HAP-1 (cell line): ENCODE data around the gene NIFK.
"Not testable (repeated sequence)": the region's sequence is repeated elsewhere in the genome, so short reads cannot be mapped to it uniquely, and the experiment has no call there.

ENCODE experiments used
- DNase-seq, 2 experiments: peaks; one replicate each; pipeline ENCODE4 v3.0.0-alpha.2; 2016 to 2020; ENCODE audit warnings: low spot score in 2 of 2
- H3K27me3 ChIP-seq: fragments of 250-450 bp; sonication (Bioruptor Pico); 2 replicates; pipeline ENCODE4 v1.5.1; 2020; ENCODE audit warnings: low read depth, mild to moderate bottlenecking, moderate library complexity
- H3K36me3 ChIP-seq: fragments of 250-450 bp; sonication (Bioruptor Pico); replicated peaks from 2 replicates; pipeline ENCODE4 v1.5.1; 2020; ENCODE audit warnings: mild to moderate bottlenecking
- H3K4me1 ChIP-seq: fragments of 250-450 bp; sonication (Bioruptor Pico); 2 replicates; pipeline ENCODE4 v1.5.1; 2020; ENCODE audit warnings: mild to moderate bottlenecking
- H3K4me3 ChIP-seq: fragments of 250-450 bp; sonication (Bioruptor Pico); 2 replicates; pipeline ENCODE4 v1.5.1; 2020; ENCODE audit warnings: mild to moderate bottlenecking, moderate library complexity
- H3K9me3 ChIP-seq: fragments of 250-450 bp; sonication (Bioruptor Pico); 2 replicates; pipeline ENCODE4 v1.5.1; 2020; ENCODE audit warnings: mild to moderate bottlenecking, moderate library complexity
- in situ Hi-C: fragments of 300-500 bp; cut with MboI; formaldehyde crosslinking; loops from 3 replicates; pipeline ENCODE4 v1.14.3; 2020; ENCODE audit warnings: low sequenced_read_pairs, inconsistent platforms, mixed read lengths

Gene NIFK

DNA sequence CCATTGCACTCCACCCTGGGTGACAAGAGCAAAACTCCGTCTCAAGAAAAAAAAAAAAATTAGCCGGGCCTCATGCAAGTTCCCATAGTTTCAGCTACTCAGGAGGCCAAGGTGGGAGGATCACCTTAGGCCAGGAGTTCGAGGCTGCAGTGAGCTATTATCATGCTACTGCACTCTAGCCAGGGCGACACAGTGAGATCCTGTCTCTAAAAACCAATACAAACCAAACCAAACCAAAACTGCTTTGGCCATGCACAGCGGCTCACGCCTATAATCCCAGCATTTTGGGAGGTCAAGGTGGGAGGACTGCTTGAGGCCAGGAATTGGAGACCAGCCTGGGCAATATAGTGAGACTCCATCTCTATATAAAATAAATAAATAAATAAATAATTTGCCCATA, 19.1 kb downstream of the NIFK start:
- no peak overlapping the region for H3K4me3 ChIP-seq
- in situ Hi-C loops, result loop anchor here (10.0 to 25.0 kb wide), 2 partner anchors 180 to 623 kb away; partner anchors contain the start of gene RNU4ATAC
- no peaks in the 10 kb centered on the region for H3K4me1 ChIP-seq
- no peaks in the 10 kb centered on the region for H3K9me3 ChIP-seq
- H3K27me3 ChIP-seq, result no peaks in the 10 kb centered on the region
- H3K36me3 ChIP-seq, result no peaks in the 10 kb centered on the region
- DNase-seq, result no peak

DNA sequence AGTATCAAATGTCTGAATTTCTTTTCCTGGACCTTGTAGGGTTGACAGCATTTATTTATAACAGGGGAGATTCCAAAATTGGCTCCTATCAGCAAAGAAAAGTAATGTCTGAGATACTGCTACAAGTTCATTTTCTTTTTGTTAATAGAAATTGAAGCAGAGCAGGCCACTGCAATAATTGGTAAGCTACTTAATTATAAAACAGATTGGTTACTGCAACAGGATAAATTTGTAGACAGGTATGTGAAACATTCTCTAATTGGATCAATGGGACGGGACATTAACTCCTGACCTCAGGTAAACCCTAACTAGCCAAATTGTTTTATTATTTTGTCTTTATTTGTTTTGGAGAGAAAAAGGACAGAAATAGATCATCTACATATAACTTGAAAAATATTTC, 20.5 kb downstream of the NIFK start:
- H3K9me3 ChIP-seq, result no peaks in the 10 kb centered on the region
- in situ Hi-C loops, result loop anchor here (10.0 to 25.0 kb wide), 2 partner anchors 179 to 621 kb away; partner anchors contain the start of gene RNU4ATAC
- no peak overlapping the region for H3K4me3 ChIP-seq
- no peaks in the 10 kb centered on the region for H3K36me3 ChIP-seq
- DNase-seq, result no peak
- no peaks in the 10 kb centered on the region for H3K4me1 ChIP-seq
- H3K27me3 ChIP-seq, result no peaks in the 10 kb centered on the region

DNA sequence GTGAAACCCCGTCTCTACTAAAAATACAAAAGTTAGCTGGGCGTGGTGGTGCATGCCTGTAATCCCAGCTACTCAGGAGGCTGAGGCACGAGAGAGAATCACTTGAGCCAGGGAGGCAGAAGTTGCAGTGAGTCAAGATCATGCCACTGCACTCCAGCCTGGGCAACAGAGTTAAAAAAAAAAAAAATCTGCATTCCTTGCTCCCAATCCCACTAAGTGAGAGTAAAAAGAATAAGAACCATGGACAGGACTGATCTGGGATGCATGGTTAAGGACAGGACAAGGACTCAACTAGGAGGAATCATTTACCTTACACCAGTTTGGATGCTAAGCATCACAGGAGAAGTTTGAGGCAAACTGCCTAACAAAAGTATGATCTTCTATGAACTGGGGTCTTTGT, 25.2 kb downstream of the NIFK start:
- in situ Hi-C loops, result loop anchor here (10.0 to 25.0 kb wide), 2 partner anchors 174 to 617 kb away; partner anchors contain the start of gene RNU4ATAC
- not testable (repeated sequence) for H3K27me3 ChIP-seq, H3K4me1 ChIP-seq, H3K4me3 ChIP-seq, H3K9me3 ChIP-seq, H3K36me3 ChIP-seq, DNase-seq

DNA sequence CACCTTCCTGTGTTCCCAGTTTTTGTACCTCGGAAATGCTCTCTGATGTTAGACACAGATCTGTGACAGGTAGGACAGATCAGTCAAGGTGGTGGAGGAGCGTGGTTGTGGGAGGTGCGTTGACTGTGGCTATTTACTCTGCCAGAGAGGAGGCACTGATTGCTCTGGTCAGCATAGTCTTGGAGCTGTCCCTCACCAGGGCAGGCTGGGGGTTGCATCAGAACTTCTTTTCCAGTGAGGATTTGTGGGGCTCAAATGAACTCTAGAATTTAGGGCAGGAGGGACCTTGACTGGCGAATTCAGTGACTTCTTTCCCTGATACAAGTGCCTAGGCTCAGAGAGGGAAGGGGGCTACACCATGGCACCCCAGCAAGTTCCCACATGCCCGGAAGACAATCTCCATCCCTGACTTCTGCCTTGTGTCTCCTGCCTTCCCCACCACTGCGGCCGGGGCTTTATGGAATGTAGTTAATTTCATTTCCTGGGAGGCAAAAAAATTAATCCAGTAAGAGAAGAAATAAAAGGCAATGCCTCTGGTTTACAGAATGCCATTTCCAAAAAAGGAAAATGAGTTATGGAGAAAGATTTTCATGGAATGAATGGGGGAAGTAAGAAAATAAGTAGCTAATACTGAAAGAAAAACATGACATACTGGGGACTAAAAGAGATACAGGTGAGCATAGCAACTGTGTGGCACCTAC, 26.1 kb downstream of the NIFK start:
- in situ Hi-C loops, result loop anchor here (10.0 to 25.0 kb wide), 2 partner anchors 173 to 616 kb away; partner anchors contain the start of gene RNU4ATAC
- no peak for DNase-seq
- Histone ChIP-seq H3K9me3 (no peaks in the 10 kb centered on the region), H3K4me1 (peaks cover 2% of the 10 kb centered on the region; the same call in 1 of the 2 replicates), H3K27me3 (no peaks in the 10 kb centered on the region), H3K36me3 (no peaks in the 10 kb centered on the region), H3K4me3 (no peak overlapping the region)

DNA sequence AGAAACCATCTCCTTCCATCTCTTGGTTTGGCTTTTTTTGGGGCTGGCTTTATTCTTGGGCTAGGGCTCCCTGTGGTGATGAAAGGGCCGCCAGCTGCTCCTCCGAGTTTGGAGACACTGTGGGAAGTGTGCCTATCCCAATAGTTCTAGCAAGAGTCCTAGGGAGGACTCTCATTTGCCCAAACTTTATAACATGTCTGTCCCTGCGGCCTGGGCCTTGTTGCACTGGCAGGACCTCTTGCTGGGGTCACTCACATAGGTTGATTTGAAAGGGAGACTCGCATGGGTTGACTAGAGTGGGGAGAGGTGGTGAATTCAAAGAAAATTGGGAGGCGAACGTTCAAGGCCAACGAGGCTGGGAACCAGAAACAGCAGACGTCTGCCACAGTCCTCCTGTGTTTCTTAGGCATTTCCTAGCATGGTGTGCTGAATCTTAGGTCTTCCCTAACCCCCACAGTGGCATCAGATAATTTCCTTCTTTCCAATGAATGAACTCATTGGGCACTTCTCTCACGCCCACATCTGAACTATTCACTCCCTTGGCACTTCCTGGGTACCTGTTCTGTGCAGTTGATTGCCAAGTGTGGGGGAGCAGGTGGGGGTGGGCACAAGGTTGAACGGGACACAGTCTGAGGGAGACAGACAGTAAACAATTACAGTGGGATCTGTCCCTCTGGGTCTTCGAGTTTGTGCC, 26.8 kb downstream of the NIFK start:
- Histone ChIP-seq H3K27me3 (no peaks in the 10 kb centered on the region), H3K4me3 (no peak overlapping the region), H3K36me3 (no peaks in the 10 kb centered on the region), H3K9me3 (no peaks in the 10 kb centered on the region), H3K4me1 (peaks cover 2% of the 10 kb centered on the region; the same call in 1 of the 2 replicates)
- in situ Hi-C loops, result loop anchor here (10.0 to 25.0 kb wide), 2 partner anchors 173 to 615 kb away; partner anchors contain the start of gene RNU4ATAC
- no peak for DNase-seq

DNA sequence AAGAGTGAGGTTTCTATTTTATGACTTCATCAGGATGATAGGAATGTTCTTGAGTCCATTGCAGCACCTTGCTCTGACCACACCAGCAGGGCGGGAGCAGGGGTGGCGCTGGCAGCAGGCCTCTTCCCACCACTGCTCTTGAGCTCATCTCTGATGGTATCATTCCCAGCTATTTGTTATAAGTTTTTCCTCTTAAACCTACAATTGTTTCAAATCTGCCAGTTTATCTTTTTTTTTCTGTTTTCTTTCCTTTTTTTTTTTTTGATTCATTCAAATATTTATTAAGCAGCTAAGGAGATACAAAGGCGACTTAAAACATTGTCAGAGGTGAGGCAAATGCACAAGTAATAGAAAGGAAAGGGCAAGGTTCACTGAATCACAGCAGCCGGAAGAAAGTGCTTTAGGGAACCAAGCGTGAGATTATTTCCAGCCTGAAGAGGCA, 28.7 kb downstream of the NIFK start:
- Histone ChIP-seq H3K36me3 (no peaks in the 10 kb centered on the region), H3K4me1 (peaks cover 2% of the 10 kb centered on the region; the same call in 1 of the 2 replicates), H3K9me3 (no peaks in the 10 kb centered on the region), H3K27me3 (no peaks in the 10 kb centered on the region), H3K4me3 (no peak overlapping the region)
- DNase-seq, result no peak
- in situ Hi-C loops, result loop anchor here (25.0 kb wide), 1 partner anchor 171 kb away; the partner anchor contains the start of gene RNU4ATAC

DNA sequence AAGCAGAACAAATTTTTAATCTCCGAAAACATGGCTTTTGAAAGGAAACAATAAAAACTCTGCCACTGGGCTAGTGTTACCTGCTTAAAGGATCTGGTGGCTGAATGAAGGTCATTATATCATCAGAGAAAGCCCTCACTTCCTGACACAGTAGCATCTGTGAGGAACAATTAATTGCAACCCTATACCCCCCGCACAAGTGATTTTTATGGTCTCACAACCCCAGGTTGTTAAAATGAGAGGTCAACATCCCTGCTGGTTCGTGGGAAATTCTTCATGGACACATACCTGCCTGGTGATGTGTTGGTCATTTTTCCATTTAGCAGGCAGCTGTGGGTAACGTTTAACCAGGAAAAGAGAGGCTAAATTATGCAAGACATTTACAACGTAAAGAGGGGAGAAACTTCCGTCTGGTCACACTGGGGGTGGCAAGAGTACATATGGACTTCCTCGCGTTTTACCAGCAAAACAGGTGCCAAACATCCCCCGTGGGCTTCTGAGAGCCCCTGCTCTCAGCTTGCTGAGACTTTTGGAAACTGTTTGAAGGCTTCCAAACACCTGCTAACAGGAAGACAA, 29.2 kb downstream of the NIFK start:
- Histone ChIP-seq H3K9me3 (no peaks in the 10 kb centered on the region), H3K4me3 (no peak overlapping the region), H3K4me1 (peaks cover 2% of the 10 kb centered on the region; the same call in 1 of the 2 replicates), H3K36me3 (no peaks in the 10 kb centered on the region), H3K27me3 (no peaks in the 10 kb centered on the region)
- in situ Hi-C loops, result loop anchor here (25.0 kb wide), 1 partner anchor 170 kb away; the partner anchor contains the start of gene RNU4ATAC
- no peak for DNase-seq

DNA sequence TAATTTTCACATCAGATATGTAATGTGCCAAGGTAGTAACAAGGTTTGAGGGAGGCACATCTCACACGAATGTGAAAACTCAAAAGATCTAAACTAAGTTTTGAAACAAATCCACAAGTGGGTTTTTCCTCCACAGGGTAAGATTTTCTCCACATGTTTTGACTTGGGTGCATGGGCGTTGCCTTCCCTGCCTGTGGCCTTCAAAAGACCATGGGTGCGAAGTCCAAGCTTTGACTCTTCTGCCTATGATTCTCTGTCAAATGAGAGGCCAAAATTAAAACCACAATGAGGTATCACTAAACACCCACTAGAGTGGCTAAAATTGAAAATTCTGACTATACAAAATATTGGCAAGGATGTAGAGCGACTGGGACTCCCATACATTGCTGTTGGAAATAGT, 30.7 kb downstream of the NIFK start:
- Histone ChIP-seq H3K9me3 (no peaks in the 10 kb centered on the region), H3K27me3 (no peaks in the 10 kb centered on the region), H3K4me3 (no peak overlapping the region), H3K4me1 (peaks cover 2% of the 10 kb centered on the region; the same call in 1 of the 2 replicates), H3K36me3 (no peaks in the 10 kb centered on the region)
- DNase-seq, result no peak
- in situ Hi-C loops, result loop anchor here (25.0 kb wide), 1 partner anchor 169 kb away; the partner anchor contains the start of gene RNU4ATAC

DNA sequence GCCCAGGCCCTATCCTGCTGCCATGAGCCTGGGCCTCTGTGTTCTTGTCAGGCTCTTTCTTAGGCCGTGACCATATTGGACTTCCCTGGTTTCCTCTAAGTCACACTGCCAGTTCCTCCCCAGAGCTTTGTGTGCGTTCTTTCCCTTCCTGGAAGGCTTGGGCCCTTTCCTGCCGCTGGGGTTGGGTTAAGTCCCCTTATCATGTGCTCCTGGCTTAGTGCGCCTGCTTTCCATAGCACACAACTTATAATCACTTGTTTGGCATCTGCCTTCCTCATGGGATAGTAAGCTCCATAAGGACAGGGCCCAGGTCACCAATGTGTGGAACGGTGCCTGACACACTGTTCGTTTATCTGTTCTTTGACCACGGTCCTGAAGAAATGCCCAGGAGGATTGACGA, 31.3 kb downstream of the NIFK start:
- no peak for DNase-seq
- Histone ChIP-seq H3K4me1 (peaks cover 2% of the 10 kb centered on the region; the same call in 1 of the 2 replicates), H3K9me3 (no peaks in the 10 kb centered on the region), H3K36me3 (no peaks in the 10 kb centered on the region), H3K4me3 (no peak overlapping the region), H3K27me3 (no peaks in the 10 kb centered on the region)
- in situ Hi-C loops, result loop anchor here (25.0 kb wide), 1 partner anchor 168 kb away; the partner anchor contains the start of gene RNU4ATAC

DNA sequence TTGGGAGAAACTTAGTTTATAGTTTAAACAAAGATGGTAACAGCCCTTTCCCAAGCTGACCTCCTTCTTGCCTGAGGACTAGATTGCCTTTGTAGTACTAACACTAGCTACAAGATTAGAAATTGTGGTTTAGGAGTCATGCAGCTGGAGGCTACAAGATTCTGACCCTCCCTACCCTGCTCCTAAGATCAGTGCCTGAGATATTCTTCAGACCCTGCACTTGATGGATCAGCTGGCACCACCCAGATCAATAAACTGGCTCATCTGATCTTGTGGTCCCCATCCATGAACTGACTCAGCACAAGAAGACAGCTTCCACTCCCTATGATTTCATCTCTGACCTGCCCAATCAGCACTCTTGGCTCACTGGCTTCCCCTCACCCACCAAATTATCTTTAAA, 34.9 kb downstream of the NIFK start:
- not testable (repeated sequence) for H3K4me1 ChIP-seq, H3K36me3 ChIP-seq, H3K27me3 ChIP-seq, H3K4me3 ChIP-seq, DNase-seq, H3K9me3 ChIP-seq
- in situ Hi-C loops, result loop anchor here (25.0 kb wide), 1 partner anchor 164 kb away; the partner anchor contains the start of gene RNU4ATAC

DNA sequence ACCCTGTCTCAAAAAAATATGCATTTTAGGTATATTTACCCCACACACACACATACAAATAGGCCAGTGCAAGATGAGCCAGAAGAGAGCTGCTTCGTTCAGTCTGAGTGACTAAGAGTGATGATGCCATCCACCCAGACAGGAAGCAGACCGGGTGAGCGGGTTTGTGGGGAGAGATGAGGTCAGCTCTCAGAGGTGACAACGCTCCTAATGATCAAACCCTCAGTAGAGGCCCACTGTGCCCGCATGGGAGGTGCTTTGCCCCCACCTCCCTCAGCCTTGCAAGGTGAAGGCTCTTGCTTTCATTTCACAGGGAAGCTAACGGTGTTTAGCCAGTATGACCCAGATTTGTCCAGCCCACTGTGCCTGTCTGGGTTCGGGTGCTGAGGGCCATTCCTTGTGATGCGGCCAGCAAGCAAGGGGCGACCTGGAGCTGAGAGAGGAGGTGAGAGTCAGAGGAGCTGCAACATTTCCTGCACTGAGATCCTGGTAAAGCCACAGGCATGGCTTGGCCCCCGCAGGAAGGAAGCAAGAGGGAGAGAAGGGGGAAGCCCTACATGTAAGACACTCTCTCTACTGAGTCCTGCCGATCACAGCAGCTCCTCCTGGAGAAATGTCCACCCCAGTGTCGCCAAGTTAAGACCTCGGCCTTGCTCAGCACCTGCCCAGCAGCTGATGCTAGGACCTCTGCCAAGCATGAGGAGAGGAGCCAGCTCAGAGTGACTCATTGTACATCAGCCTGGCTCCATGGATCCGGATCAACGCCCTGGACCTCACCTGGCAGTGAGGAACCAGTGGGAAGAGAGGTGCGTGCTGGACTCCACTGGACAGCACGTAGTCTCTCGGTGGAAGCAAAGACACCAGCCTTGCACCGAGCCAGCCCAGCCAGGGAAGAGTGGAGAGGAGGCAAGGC, 37.0 kb downstream of the NIFK start:
- DNase-seq, result no peak
- Histone ChIP-seq H3K36me3 (no peaks in the 10 kb centered on the region), H3K4me3 (no peak overlapping the region), H3K9me3 (no peaks in the 10 kb centered on the region), H3K4me1 (no peaks in the 10 kb centered on the region), H3K27me3 (no peaks in the 10 kb centered on the region)
- in situ Hi-C loops, result loop anchor here (25.0 kb wide), 1 partner anchor 162 kb away; the partner anchor contains the start of gene RNU4ATAC

DNA sequence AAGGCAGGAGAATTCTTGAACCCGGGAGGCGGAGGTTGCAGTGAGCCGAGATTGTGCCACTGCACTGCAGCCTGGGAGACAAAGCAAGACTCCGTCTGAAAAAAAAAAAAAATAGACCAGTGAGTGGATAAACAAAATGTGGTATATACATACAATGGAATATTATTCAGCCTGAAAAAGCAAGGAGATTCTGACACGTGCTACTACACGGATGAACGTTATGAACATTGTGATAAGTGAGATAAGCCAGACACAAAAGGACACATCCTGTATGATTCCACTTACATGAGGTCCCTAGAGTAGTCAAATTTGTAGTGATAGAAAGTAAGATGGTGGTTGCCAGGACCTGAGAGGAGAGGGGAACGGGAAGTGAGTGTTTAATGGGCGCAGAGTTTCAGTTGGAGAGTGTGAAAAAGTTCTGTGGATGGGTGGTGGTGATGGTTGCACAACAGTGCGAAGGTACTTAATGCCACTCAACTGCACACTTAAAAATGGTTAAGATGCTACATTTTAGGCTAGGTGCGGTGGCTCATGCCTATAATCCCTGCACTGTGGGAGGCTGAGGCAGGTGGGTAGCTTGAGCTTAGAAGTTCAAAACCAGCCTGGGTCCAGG, 38.3 kb downstream of the NIFK start:
- in situ Hi-C loops, result no loop called here
- Histone ChIP-seq H3K4me1 (no peaks in the 10 kb centered on the region), H3K36me3 (no peaks in the 10 kb centered on the region), H3K4me3 (no peak overlapping the region), H3K9me3 (no peaks in the 10 kb centered on the region), H3K27me3 (no peaks in the 10 kb centered on the region; the same call in 1 of the 2 replicates)
- DNase-seq, result no peak
